WTC11 (cell line): ENCODE measurements around the gene BCKDHA.

Source experiments
- AFF4 ChIP-seq: sonication (generic); formaldehyde crosslinking; IDR thresholded peaks from 2 replicates; pipeline ENCODE4 v1.8.1; 2023; ENCODE audit warnings: mild to moderate bottlenecking, missing genetic modification reagents, borderline replicate concordance
- AR ChIP-seq: fragments of 250-450 bp; sonication (Bioruptor Pico); IDR thresholded peaks from 2 replicates; pipeline ENCODE4 v1.9.0; 2021; ENCODE audit warnings: mild to moderate bottlenecking
- CTCF ChIP-seq: fragments of 200-600 bp; IDR thresholded peaks from 2 replicates; pipeline ENCODE4 v1.8.0; 2022; ENCODE audit warnings: antibody characterized with exemption
- E2F4 ChIP-seq: sonication (generic); formaldehyde crosslinking; IDR thresholded peaks from 2 replicates; pipeline ENCODE4 v1.8.1; 2022; ENCODE audit warnings: low read depth, mild to moderate bottlenecking, moderate library complexity, missing genetic modification reagents, borderline replicate concordance
- E2F5 ChIP-seq: sonication (generic); formaldehyde crosslinking; IDR thresholded peaks from 2 replicates; pipeline ENCODE4 v1.8.1; 2022; ENCODE audit warnings: mild to moderate bottlenecking, moderate library complexity, missing genetic modification reagents
- ELF4 ChIP-seq: sonication (generic); formaldehyde crosslinking; IDR thresholded peaks from 2 replicates; pipeline ENCODE4 v1.8.1; 2022; ENCODE audit warnings: low read depth, mild to moderate bottlenecking, moderate library complexity, missing genetic modification reagents
- ESRRA ChIP-seq: sonication (generic); formaldehyde crosslinking; IDR thresholded peaks from 2 replicates; pipeline ENCODE4 v1.8.1; 2022; ENCODE audit warnings: mild to moderate bottlenecking, missing genetic modification reagents, borderline replicate concordance
- FOXK1 ChIP-seq: sonication (generic); formaldehyde crosslinking; IDR thresholded peaks from 2 replicates; pipeline ENCODE4 v1.8.0; 2022; ENCODE audit warnings: mild to moderate bottlenecking, moderate library complexity, missing genetic modification reagents
- MAX ChIP-seq: sonication (generic); formaldehyde crosslinking; IDR thresholded peaks from 2 replicates; pipeline ENCODE4 v1.8.0; 2022; ENCODE audit warnings: mild to moderate bottlenecking, missing genetic modification reagents
- NFE2L1 ChIP-seq: sonication (generic); formaldehyde crosslinking; IDR thresholded peaks from 2 replicates; pipeline ENCODE4 v1.8.1; 2023; ENCODE audit warnings: missing genetic modification reagents
- TEAD4 ChIP-seq: sonication (generic); formaldehyde crosslinking; IDR thresholded peaks from 2 replicates; pipeline ENCODE4 v1.8.0; 2022; ENCODE audit warnings: mild to moderate bottlenecking, missing genetic modification reagents
- USF2 ChIP-seq: sonication (generic); formaldehyde crosslinking; IDR thresholded peaks from 2 replicates; pipeline ENCODE4 v1.8.1; 2023; ENCODE audit warnings: mild to moderate bottlenecking, missing genetic modification reagents, moderate library complexity
- ZBTB21 ChIP-seq: sonication (generic); formaldehyde crosslinking; IDR thresholded peaks from 2 replicates; pipeline ENCODE4 v1.8.1; 2023; ENCODE audit warnings: mild to moderate bottlenecking, missing genetic modification reagents, borderline replicate concordance
- ZNF532 ChIP-seq: fragments of 250-450 bp; sonication (Bioruptor Pico); IDR thresholded peaks from 2 replicates; pipeline ENCODE4 v1.9.0; 2021; ENCODE audit warnings: mild to moderate bottlenecking, borderline replicate concordance

GRCh38 chr19:41386442-41386841 is 11.2 kb upstream of the BCKDHA start:
- TF ChIP-seq CTCF (no peak), MAX (no peak), NFE2L1 (CRISPR knock-in tag) (no peak), USF2 (CRISPR knock-in tag) (no peak), ESRRA (CRISPR knock-in tag) (no peak), AFF4 (CRISPR knock-in tag) (no peak), FOXK1 (CRISPR knock-in tag) (no peak), AR (CRISPR knock-in tag) (no peak), ZBTB21 (no peak), ELF4 (CRISPR knock-in tag) (no peak), E2F5 (no peak), E2F4 (CRISPR knock-in tag) (no peak), ZNF532 (CRISPR knock-in tag) (no peak), TEAD4 (CRISPR knock-in tag) (no peak)
